SK-N-SH (cell line): ENCODE results near the gene TRIM51.

Source experiments
- CHD2 ChIP-seq: fragments of 150-350 bp; IDR thresholded peaks from 2 replicates; pipeline ENCODE4 v1.6.1; 2018; ENCODE audit warnings: low read length; ENCODE audit not compliant: partially characterized antibody
- EP300 ChIP-seq, 2 experiments: IDR thresholded peaks; 2 replicates each; pipeline versions ENCODE4 v1.4.0 to v1.6.1; 2012; ENCODE audit warnings: borderline replicate concordance in 1 of 2, low read depth in 1 of 2, low read length in 1 of 2
- EZH2phosphoT487 ChIP-seq: fragments of 200-600 bp; sonication (generic); IDR thresholded peaks from 2 replicates; pipeline ENCODE4 v1.6.1; 2017; ENCODE audit warnings: low read depth, mixed run types, mild to moderate bottlenecking, antibody characterized with exemption, moderate library complexity, borderline replicate concordance
- GABPA ChIP-seq: IDR thresholded peaks from 2 replicates; pipeline ENCODE4 v1.4.0; 2012; ENCODE audit warnings: low read depth, mild to moderate bottlenecking
- GATA2 ChIP-seq: sonication (generic); formaldehyde crosslinking; IDR thresholded peaks from 2 replicates; pipeline ENCODE4 v1.5.0; 2020; ENCODE audit warnings: mild to moderate bottlenecking, missing genetic modification reagents
- MAX ChIP-seq: IDR thresholded peaks from 2 replicates; pipeline ENCODE4 v1.4.0; 2012; ENCODE audit warnings: low read depth
- NFIC ChIP-seq: IDR thresholded peaks from 2 replicates; pipeline ENCODE4 v1.4.0; 2012; ENCODE audit warnings: borderline replicate concordance
- RAD21 ChIP-seq: IDR thresholded peaks from 2 replicates; pipeline ENCODE4 v1.6.1; 2012; ENCODE audit warnings: mild to moderate bottlenecking, low read length
- RXRA ChIP-seq: IDR thresholded peaks from 2 replicates; pipeline ENCODE4 v1.4.0; 2012; ENCODE audit warnings: low read depth, mild to moderate bottlenecking, borderline replicate concordance
- SIN3A ChIP-seq: IDR thresholded peaks from 2 replicates; pipeline ENCODE4 v1.6.1; 2012; ENCODE audit warnings: low read depth, mild to moderate bottlenecking, low read length, moderate library complexity, borderline replicate concordance
- SMC3 ChIP-seq: IDR thresholded peaks from 2 replicates; pipeline ENCODE4 v1.6.1; 2012; ENCODE audit warnings: low read depth, low read length, improper control_type of control experiment
- TAF1 ChIP-seq: IDR thresholded peaks from 2 replicates; pipeline ENCODE4 v1.6.1; 2012; ENCODE audit warnings: low read depth, mild to moderate bottlenecking, low read length, moderate library complexity, borderline replicate concordance
- TF ChIP-seq, protein P1 (sequence below): fragments of 200-600 bp; sonication (generic); IDR thresholded peaks from 2 replicates; pipeline ENCODE4 v1.6.1; 2017; ENCODE audit warnings: antibody characterized with exemption, mild to moderate bottlenecking, moderate library complexity
- TF ChIP-seq, protein P2 (sequence below): fragments of 150-350 bp; IDR thresholded peaks from 2 replicates; pipeline ENCODE4 v1.6.1; 2017; ENCODE audit warnings: antibody characterized with exemption, low read length, low read depth, borderline replicate concordance

DNA sequence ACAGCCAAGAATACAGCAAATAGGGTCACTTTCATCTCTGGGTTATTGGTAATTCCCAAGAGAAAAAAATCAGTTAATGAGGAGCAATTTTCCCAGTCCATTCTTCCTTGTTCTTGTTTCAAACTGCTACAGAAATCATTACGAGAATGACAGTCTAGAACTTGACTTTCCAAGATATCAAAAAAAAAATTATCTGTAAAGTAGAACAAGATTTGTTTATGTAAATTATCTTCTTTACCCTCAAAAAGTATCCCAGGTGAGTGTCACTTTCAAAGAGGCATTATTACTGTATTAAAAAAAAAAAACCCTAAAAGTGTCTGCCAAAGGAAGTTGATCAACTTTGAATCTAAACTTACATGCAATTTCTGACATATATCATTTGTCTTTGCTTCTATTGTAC, 31.4 kb downstream of the TRIM51 start, which contains the start of gene OR5W2:
- TF ChIP-seq RXRA (no peak), TAF1 (no peak), EP300 (IDR thresholded peaks at IDR 0.05; ENCODE audit: borderline replicate concordance in 1 of 2, low read depth in 1 of 2, low read length in 1 of 2) (no peak), SMC3 (no peak), MAX (no peak), SIN3A (no peak), GABPA (no peak), RAD21 (no peak), NFIC (no peak), CHD2 (no peak), EZH2phosphoT487 (no peak), GATA2 (CRISPR knock-in tag) (no peak)
- TF ChIP-seq, protein P1, sequence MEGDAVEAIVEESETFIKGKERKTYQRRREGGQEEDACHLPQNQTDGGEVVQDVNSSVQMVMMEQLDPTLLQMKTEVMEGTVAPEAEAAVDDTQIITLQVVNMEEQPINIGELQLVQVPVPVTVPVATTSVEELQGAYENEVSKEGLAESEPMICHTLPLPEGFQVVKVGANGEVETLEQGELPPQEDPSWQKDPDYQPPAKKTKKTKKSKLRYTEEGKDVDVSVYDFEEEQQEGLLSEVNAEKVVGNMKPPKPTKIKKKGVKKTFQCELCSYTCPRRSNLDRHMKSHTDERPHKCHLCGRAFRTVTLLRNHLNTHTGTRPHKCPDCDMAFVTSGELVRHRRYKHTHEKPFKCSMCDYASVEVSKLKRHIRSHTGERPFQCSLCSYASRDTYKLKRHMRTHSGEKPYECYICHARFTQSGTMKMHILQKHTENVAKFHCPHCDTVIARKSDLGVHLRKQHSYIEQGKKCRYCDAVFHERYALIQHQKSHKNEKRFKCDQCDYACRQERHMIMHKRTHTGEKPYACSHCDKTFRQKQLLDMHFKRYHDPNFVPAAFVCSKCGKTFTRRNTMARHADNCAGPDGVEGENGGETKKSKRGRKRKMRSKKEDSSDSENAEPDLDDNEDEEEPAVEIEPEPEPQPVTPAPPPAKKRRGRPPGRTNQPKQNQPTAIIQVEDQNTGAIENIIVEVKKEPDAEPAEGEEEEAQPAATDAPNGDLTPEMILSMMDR: no peak
- TF ChIP-seq, protein P2, sequence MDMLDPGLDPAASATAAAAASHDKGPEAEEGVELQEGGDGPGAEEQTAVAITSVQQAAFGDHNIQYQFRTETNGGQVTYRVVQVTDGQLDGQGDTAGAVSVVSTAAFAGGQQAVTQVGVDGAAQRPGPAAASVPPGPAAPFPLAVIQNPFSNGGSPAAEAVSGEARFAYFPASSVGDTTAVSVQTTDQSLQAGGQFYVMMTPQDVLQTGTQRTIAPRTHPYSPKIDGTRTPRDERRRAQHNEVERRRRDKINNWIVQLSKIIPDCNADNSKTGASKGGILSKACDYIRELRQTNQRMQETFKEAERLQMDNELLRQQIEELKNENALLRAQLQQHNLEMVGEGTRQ: no peak
